Common myeloid progenitor, CD34-positive (primary cell): ENCODE results near the gene TWF2. TPM values are rescaled to one million over a fixed set of nuclear protein-coding genes. Genes with fewer than 3 reads are reported as not detected.
"Not testable (repeated sequence)": the region's sequence is repeated elsewhere in the genome, so short reads cannot be mapped to it uniquely, and the experiment has no call there.

Experiments
- CTCF ChIA-PET: fragments of 350-600 bp; sonication (Branson Sonifier 250); formaldehyde crosslinking; loops from one replicate; lab custom pipeline; 2021; ENCODE audit warnings: antibody characterized with exemption; lab: Charles Lee
- POLR2A ChIA-PET: fragments of 350-600 bp; sonication (Branson Sonifier 250); formaldehyde crosslinking; loops from one replicate; lab custom pipeline; 2021; ENCODE audit warnings: antibody characterized with exemption; lab: Charles Lee
- DNase-seq, 3 donors: peaks; one replicate each; pipeline versions ENCODE4 v3.0.0 to v3.0.0-alpha.2; 2013
- H3K27ac ChIP-seq, 2 experiments: 1 replicate in 1 of 2; 2 replicates in 1 of 2; pipeline ENCODE4 v1.7.0; 2013; ENCODE audit warnings: inconsistent platforms in 2 of 2, low read length in 2 of 2, mild to moderate bottlenecking in 2 of 2, low read depth in 1 of 2, moderate library complexity in 1 of 2; ENCODE audit not compliant: severe bottlenecking in 2 of 2, insufficient read depth in 1 of 2, poor library complexity in 1 of 2
- H3K27me3 ChIP-seq, 5 experiments: replicated peaks in 2 of 5; 1 replicate in 3 of 5; 2 replicates in 2 of 5; pipeline versions ENCODE4 v1.6.1 to v1.7.0; 2013; ENCODE audit warnings: low read length in 4 of 5, mild to moderate bottlenecking in 2 of 5, moderate library complexity in 2 of 5, inconsistent platforms in 1 of 5; ENCODE audit not compliant: insufficient read depth in 5 of 5, control insufficient read depth in 4 of 5
- H3K36me3 ChIP-seq, 4 experiments: 1 replicate in 2 of 4; 2 replicates in 2 of 4; pipeline versions ENCODE4 v1.6.1 to v1.7.0; 2013; ENCODE audit warnings: low read length in 3 of 4, control low read depth in 1 of 4, mild to moderate bottlenecking in 1 of 4; ENCODE audit not compliant: control insufficient read depth in 4 of 4, insufficient read depth in 4 of 4
- H3K4me1 ChIP-seq, 4 experiments: 1 replicate in 3 of 4; 2 replicates in 1 of 4; pipeline versions ENCODE4 v1.6.1 to v1.7.1; 2013; ENCODE audit warnings: low read length in 3 of 4, mild to moderate bottlenecking in 3 of 4, control low read depth in 1 of 4, inconsistent platforms in 1 of 4, moderate library complexity in 1 of 4; ENCODE audit not compliant: control insufficient read depth in 4 of 4, insufficient read depth in 4 of 4; ENCODE audit errors: control extremely low read depth in 1 of 4
- H3K4me3 ChIP-seq, 7 experiments: 1 replicate in 4 of 7; 2 replicates in 3 of 7; pipeline versions ENCODE4 v1.5.1 to v1.7.0; 2013; ENCODE audit warnings: mild to moderate bottlenecking in 7 of 7, low read length in 6 of 7, moderate library complexity in 6 of 7, inconsistent platforms in 2 of 7, low read depth in 2 of 7, control low read depth in 1 of 7; ENCODE audit not compliant: insufficient read depth in 4 of 7, control insufficient read depth in 1 of 7; ENCODE audit errors: extremely low read depth in 1 of 7
- H3K9me3 ChIP-seq, 5 experiments: 1 replicate in 4 of 5; 2 replicates in 1 of 5; pipeline versions ENCODE4 v1.6.1 to v1.7.1; 2013; ENCODE audit warnings: low read length in 4 of 5, mild to moderate bottlenecking in 2 of 5, inconsistent platforms in 1 of 5, low read depth in 1 of 5, moderate library complexity in 1 of 5; ENCODE audit not compliant: control insufficient read depth in 4 of 5, insufficient read depth in 2 of 5; ENCODE audit errors: control extremely low read depth in 1 of 5
- WGBS: methylation state at CpG from one replicate; pipeline ENCODE4 v1.1.5; 2013; ENCODE audit not compliant: insufficient coverage; 5-methylcytosine and 5-hydroxymethylcytosine counted together
- polyA plus RNA-seq: library from polyadenylated mRNA; unstranded; fragments of 120-200 nt; gene quantifications from one replicate; pipeline ENCODE4 v1.2.1, GENCODE V29; 2013

Gene TWF2
- polyA plus RNA-seq: 52.4 TPM

GRCh38 chr3:52238761-52239701, at the start of gene TWF2:
Gene TWF2, minus strand, starts transcription at chr3:52239158. Its CDS starts 142 bp downstream, at chr3:52239016.
- Histone ChIP-seq H3K9me3 (no peaks in the 10 kb centered on the region), H3K27ac (peak within 1 kb of the TSS; percentile 64 to 83), H3K4me3 (peak within 1 kb of the TSS; percentile 66 to 94 (median 84)), H3K36me3 (peaks cover 0 to 19% (median 8%) of the 10 kb centered on the region in 4 experiments), H3K27me3 (no peaks in the 10 kb centered on the region), H3K4me1 (peaks cover 2 to 48% (median 39%) of the 10 kb centered on the region in 4 experiments)
- ChIA-PET POLR2A (interaction anchor here (0.7 to 1.3 kb wide), 8 partner anchors 14 to 48 kb away, joined by 3 to 7 read pairs (median 4); partner anchors contain the start of genes GLYCTK, TLR9 and WDR82), CTCF (interaction anchor here (1.0 to 15.4 kb wide), 8 partner anchors 7 to 100 kb away, joined by 3 to 161 read pairs (median 11); partner anchors contain the start of gene WDR82)
- DNase-seq: peak; percentile 74 to 86 (median 85)
- 0% methylated on average over 45 of the region's 92 CpGs for WGBS

GRCh38 chr3:52288674-52289073, 49.7 kb upstream of the TWF2 start:
- Histone ChIP-seq H3K9me3 (no peaks in the 10 kb centered on the region), H3K36me3 (peaks cover 9 to 30% (median 22%) of the 10 kb centered on the region in 4 experiments), H3K4me1 (peaks cover 0 to 21% (median 13%) of the 10 kb centered on the region in 4 experiments), H3K4me3 (peak overlapping the region in 5 of 7 experiments; percentile 86 to 98 (median 91)), H3K27me3 (no peaks in the 10 kb centered on the region), H3K27ac (peak overlapping the region in 1 of 2 experiments; percentile 99)
- ChIA-PET POLR2A (interaction anchor here (2.4 kb wide), 1 partner anchor 10 kb away, joined by 15 read pairs; the partner anchor contains the start of gene WDR82), CTCF (interaction anchor here (0.8 to 21.1 kb wide), 12 partner anchors 8 to 79 kb away, joined by 3 to 471 read pairs (median 16); partner anchors contain the start of gene TLR9)
- WGBS: 98% methylated on average over 5 of the region's 6 CpGs
- DNase-seq: no peak

DNA sequence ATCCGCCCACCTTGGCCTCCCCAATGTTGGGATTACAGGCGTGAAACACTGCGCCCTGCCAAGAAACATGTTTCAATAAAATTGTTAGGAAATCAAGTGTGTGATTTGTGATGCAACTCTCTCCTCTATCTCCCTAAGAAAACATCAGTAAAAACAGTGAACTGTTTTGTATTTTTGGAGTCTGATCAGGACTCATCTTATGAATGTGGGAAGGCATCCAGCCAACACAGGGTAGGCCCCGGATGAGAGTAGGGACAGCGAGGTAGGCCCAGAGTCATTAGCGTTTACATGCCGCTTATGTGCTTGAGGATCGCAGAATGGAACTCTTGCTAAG, 47.8 kb upstream of the TWF2 start:
- no peak for DNase-seq
- WGBS: 93% methylated on average over 8 of the region's 8 CpGs
- H3K4me3 ChIP-seq: peak overlapping the region in 6 of 7 experiments; percentile 86 to 98 (median 92)
- ChIA-PET POLR2A (interaction anchor here (1.6 to 2.4 kb wide), 2 partner anchors 8 to 47 kb away, joined by 4 to 15 read pairs; partner anchors contain the start of genes TWF2 and WDR82), CTCF (interaction anchor here (0.7 to 21.1 kb wide), 4 partner anchors 10 to 64 kb away, joined by 3 to 471 read pairs (median 44); partner anchors contain the start of gene TLR9)
- H3K27ac ChIP-seq: peak overlapping the region in 1 of 2 experiments; percentile 99
- no peaks in the 10 kb centered on the region for H3K9me3 ChIP-seq
- H3K27me3 ChIP-seq: no peaks in the 10 kb centered on the region
- H3K4me1 ChIP-seq: peaks cover 9 to 40% (median 24%) of the 10 kb centered on the region in 4 experiments
- peaks cover 3 to 10% (median 8%) of the 10 kb centered on the region in 4 experiments for H3K36me3 ChIP-seq

DNA sequence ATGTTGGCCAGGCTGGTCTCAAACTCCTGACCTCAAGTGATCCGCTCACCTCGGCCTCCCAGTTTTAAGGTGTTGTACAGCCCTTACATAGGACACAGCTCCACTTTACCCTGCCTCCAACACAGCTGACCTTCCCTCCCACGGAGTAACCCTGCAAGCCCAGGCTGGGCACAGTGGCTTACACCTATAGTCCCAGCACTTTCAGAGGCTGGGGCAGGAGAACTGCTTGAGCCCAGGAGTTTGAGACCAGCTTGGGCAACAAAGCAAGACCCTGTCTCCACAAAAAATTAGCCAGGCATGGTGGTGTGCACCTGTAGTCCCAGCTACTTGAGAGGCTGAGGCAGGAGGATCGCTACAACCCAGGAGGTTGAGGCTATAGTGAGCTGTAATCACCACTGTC, 45.1 kb upstream of the TWF2 start:
- DNase-seq, H3K36me3 ChIP-seq, H3K9me3 ChIP-seq, H3K4me3 ChIP-seq, H3K27ac ChIP-seq, H3K27me3 ChIP-seq: not testable (repeated sequence)
- ChIA-PET POLR2A (interaction anchor here (0.9 to 1.6 kb wide), 2 partner anchors 42 to 45 kb away, joined by 3 to 4 read pairs; partner anchors contain the start of gene TWF2), CTCF (interaction anchor here (0.9 to 21.1 kb wide), 10 partner anchors 13 to 64 kb away, joined by 3 to 471 read pairs (median 5); partner anchors contain the start of gene TLR9)
- 100% methylated on average over 4 of the region's 4 CpGs for WGBS
- H3K4me1 ChIP-seq: peaks cover 18 to 55% (median 33%) of the 10 kb centered on the region in 4 experiments

DNA sequence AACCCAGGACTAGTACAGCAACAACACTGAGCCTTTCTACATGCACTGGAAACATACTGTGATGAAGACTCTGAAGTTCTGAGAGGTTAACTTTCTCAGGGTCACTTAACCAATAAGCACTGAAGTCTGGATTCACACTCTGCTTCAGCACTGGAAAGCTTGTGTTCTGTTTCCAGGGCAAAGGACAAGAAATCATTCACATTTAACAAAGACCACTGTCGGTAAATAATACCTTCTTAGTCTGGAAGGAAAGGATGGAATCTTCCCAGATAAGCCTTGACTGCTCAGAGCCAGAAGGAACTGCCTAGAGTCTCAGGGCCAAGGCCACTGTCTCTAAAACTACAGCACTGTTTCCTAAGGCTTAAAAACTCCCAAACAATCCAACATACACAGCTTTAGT, 44.3 kb upstream of the TWF2 start:
- POLR2A ChIA-PET: interaction anchor here (0.9 to 1.6 kb wide), 2 partner anchors 42 to 44 kb away, joined by 3 to 4 read pairs; partner anchors contain the start of gene TWF2
- Histone ChIP-seq H3K4me3 (no peak overlapping the region), H3K4me1 (peaks cover 18 to 50% (median 28%) of the 10 kb centered on the region in 4 experiments), H3K27ac (peak overlapping the region in 1 of 2 experiments; percentile 46), H3K36me3 (no peaks in the 10 kb centered on the region), H3K9me3 (no peaks in the 10 kb centered on the region), H3K27me3 (no peaks in the 10 kb centered on the region)
- 100% methylated on average over 1 of the region's 1 CpG for WGBS
- DNase-seq: no peak
- CTCF ChIA-PET: interaction anchor here (0.9 to 21.1 kb wide), 8 partner anchors 20 to 63 kb away, joined by 4 to 471 read pairs (median 6); no protein-coding TSS in a partner anchor

- H3K4me3 ChIP-seq: peak overlapping the region in 4 of 7 experiments; percentile 17 to 52 (median 30)
- peak in 2 of 3 donors; percentile 59 to 74 for DNase-seq
- POLR2A ChIA-PET: interaction anchor here (1.6 kb wide), 1 partner anchor 43 kb away, joined by 4 read pairs; the partner anchor contains the start of gene TWF2
These were observed 43.2 kb upstream of the TWF2 start for GRCh38 chr3:52281981-52282801.

More at GRCh38 chr3:52281981-52282801, 43.2 kb upstream of the TWF2 start:
- H3K4me1 ChIP-seq: peaks cover 19 to 51% (median 33%) of the 10 kb centered on the region in 4 experiments
- CTCF ChIA-PET: interaction anchor here (0.7 to 21.1 kb wide), 12 partner anchors 8 to 102 kb away, joined by 3 to 471 read pairs (median 5); partner anchors contain the start of genes TLR9 and TWF2
- H3K36me3 ChIP-seq: no peaks in the 10 kb centered on the region
- H3K9me3 ChIP-seq: no peaks in the 10 kb centered on the region
- H3K27ac ChIP-seq: peak overlapping the region; percentile 28 to 70
- 29% methylated on average over 6 of the region's 8 CpGs for WGBS
- H3K27me3 ChIP-seq: no peaks in the 10 kb centered on the region
